NCI-H1930 (cell line): ENCODE results near the gene STARD3NL.
"Not testable (repeated sequence)": the region's sequence is repeated elsewhere in the genome, so short reads cannot be mapped to it uniquely, and the experiment has no call there.

ENCODE experiments used
- DNase-seq, 2 experiments: peaks; one replicate each; lab custom pipeline; 2025; lab: John Stamatoyannopoulos, UW

The STARD3NL gene

DNA sequence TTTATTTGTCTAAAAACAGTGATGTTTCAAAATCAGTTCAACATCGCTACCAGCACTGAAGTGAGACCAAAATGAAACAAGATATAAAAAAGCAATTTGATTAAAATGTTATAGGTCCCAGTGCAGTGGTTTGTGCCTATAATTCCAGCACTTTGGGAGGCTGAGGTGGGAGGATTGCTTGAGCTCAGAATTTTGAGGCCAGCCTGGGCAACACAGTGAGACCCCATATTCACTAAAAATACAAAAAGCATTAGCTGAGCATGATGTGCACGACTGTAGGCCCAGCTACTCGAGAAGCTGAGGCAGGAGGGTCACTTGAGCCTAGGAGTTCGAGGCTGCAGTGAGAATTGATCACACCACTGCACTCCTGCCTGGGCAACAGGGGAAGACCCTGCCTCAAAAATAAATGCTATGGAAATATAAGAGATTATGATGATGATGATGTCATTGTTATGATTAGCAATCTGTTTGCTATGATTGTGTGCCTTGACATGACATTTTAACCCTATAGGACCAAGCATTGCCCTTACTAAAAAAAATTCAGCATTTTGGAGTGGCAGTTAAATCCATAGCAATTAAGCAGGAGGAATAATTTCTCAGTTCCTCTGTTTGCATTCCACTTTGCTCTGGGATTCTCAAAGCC is 91.8 kb downstream of the STARD3NL start:
- DNase-seq: not testable (repeated sequence)

GRCh38 chr7:38270405-38270804 is 92.4 kb downstream of the STARD3NL start:
- not testable (repeated sequence) for DNase-seq

- no peak for DNase-seq
Observed at GRCh38 chr7:38273286-38273995, 95.4 kb downstream of the STARD3NL start, which contains the start of gene TARP. Gene TARP (minus strand): TSS chr7:38273636.

- DNase-seq: no peak
Observed at GRCh38 chr7:38274486-38274885, 96.4 kb downstream of the STARD3NL start.

DNA sequence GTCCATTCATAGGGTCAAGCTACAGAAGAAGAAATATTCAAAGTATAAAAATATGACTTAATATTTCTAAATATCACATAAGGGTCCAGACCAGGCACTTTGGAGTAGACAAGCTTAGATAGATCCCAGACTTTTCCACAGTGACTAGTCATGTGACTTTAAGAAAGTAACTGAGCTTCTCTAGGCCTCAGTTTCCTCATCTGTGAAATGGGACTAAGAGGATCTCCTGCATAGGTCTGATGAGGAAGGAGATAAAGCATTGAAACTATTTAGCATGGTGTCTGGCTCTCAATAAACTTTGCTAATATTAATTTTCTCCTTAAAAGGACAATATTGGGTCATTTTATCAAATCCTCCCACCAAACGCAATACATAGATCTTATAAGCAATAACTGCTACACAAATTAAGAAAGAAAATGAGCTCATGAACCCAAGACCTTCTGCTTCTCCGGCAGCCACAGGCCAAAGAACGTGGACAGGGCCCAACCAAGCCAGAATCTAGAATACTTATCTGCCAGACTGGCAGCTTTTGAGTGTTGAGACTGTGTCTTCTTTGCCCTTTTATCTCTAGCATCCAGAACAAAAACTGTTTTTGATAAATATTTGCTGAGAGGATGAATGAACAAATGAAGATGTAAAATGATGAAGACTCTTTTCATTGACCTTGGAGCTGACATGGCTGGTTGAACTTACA is 97.0 kb downstream of the STARD3NL start:
- DNase-seq: no peak

GRCh38 chr7:38276096-38276877 is 98.2 kb downstream of the STARD3NL start:
- DNase-seq: no peak

DNA sequence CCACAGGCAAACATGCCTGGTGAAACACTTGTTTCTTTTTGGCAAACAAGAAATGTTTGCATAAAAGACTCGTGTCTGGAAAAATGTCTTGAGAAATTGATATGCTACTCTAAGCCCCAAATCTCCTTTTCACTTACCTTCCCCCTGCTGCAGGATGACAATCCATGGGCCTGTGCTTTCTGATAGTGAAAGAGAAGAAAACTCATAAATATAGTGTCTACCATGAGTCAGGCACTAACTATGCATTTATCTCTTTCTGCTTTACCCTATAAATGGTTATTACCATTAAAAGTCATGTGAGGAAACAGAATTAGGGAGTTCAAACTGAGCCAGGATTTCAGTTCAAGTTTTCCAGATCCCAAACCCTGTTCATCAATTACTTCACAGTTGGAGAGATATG is 102.0 kb downstream of the STARD3NL start:
- DNase-seq: no peak
